SKM-1 (cell line): Measurements from ENCODE around the gene AGFG2.
A peak's percentile ranks its signal among the peaks of the same experiment; 100 is the strongest.

ENCODE experiments used
- DNase-seq: peaks from one replicate; lab custom pipeline; 2025; ENCODE audit not compliant: unreplicated experiment; lab: John Stamatoyannopoulos, UW

The AGFG2 gene

DNA sequence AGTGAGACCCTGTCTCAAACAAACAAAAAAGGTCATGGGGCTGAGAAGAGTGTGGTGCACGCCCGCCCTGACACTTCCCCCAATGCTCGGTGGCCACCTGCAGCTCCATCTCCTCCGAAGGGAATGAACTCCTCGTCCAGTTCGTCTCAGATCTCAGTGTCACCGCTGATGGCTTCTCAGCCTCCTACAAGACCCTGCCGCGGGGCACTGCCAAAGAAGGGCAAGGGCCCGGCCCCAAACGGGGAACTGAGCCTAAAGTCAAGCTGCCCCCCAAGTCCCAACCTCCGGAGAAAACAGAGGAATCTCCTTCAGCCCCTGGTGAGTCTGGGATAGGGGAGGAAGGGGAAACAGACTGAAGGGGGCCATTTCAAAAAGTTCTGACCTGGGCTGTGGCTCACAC lies 67.3 kb downstream of the AGFG2 start:
- no peak for DNase-seq

DNA sequence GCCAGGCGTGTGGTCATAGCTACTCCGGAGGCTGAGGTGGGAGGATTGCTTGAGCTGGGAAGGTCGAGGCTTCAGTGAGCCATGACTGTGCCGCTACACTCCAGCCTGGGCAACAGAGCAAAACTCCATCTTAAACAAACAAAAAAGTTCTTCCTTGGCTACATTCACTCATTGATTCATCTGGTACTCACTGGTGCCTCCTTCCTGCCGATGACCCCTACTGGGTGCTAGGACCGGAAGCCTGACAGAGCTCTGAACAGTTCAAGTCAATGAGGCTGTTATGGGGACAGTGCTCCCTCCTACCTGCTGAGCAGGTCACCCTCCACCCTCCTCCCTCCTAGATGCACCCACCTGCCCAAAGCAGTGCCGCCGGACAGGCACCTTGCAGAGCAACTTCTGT lies 68.1 kb downstream of the AGFG2 start:
- no peak for DNase-seq

DNA sequence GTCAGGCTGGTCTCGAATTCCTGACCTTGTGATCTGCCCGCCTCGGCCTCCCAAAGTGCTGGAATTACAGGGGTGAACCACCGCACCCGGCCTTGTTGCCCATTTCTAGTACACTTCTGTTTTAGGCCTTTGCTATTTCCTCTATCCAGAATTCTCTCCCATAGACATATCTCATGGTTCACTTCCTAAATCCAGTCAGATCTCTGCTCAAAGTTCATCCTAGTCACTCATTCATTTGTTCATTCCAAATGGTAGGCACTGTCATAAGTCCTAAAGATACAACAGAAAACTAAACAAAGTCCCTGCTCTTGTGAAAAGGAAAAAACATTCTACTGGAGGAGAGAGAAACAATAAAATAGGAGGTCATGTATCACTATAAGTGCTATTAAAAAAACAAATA lies 71.0 kb downstream of the AGFG2 start:
- no peak for DNase-seq

DNA sequence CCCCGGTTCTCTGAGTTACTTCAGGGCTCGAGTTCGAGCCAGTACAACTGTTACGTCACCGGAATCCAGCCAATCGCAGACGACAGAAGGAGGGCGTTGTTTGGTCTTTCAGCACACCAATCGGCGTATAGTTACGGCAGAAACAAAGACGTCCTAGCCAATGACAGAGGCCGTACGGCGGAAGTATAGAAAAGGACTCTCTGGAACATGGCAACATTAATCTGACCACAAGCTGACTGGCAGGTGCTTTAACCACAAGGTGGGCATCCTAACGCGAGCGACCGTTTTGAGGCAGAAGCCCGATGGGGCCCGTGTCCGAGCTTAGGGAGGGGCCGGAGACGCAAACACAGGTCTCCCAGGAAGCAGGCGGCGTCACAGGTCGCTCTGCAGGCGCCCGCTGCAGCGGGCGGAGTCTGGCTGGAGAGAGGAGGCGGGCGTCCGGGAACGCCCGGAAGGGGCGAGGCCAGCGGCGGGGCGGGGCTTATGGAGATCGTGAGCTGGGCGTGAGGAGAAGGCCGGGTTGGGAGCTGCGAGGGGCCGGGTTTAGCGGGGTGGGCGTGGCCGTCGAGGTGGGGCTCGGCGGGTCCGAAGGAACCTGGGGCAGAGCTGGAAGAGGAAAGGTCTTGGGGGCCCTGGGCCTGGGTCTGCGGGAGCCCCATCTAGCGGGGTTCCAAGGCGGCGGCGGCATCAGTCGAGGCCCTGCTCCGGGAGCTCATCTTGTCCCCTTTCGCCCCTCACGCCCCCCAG lies 73.2 kb downstream of the AGFG2 start, which contains the start of gene MOSPD3:
TSS of gene MOSPD3 (plus strand) at position 558 of the 747 bp plus-strand sequence. CDS start 252 bp downstream, outside the sequence.
- DNase-seq = peak; percentile 97

DNA sequence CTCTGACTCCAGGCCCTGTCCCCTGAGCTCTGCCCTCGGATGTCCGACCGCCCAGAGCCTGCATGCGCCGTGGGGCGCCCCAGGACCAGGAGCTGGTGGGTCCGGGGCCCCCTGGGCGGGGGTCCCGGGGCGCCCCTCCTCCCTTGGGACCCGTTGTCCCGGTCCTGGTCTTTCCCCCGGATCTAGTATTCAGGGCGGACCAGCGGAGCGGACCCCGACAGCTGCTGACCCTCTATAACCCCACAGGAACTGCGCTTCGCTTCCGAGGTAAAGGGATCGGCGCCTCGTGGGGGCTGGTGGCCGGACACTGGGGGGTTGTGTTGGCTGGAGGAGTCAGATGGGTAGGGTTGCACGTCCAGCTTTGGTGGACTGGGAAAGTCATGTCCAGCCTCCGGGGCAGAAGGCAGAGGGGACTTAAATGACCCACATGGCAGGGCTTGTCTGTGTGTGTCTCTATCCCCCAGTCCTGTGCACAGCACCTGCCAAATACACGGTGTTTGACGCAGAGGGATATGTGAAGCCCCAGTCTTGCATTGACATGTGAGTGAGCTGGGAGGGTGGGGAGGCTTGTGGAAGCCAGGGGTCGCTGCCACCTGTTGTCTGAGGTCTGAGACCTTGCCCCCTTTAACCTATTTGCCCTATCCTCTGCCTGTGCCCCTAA lies 73.9 kb downstream of the AGFG2 start:
- no peak for DNase-seq

DNA sequence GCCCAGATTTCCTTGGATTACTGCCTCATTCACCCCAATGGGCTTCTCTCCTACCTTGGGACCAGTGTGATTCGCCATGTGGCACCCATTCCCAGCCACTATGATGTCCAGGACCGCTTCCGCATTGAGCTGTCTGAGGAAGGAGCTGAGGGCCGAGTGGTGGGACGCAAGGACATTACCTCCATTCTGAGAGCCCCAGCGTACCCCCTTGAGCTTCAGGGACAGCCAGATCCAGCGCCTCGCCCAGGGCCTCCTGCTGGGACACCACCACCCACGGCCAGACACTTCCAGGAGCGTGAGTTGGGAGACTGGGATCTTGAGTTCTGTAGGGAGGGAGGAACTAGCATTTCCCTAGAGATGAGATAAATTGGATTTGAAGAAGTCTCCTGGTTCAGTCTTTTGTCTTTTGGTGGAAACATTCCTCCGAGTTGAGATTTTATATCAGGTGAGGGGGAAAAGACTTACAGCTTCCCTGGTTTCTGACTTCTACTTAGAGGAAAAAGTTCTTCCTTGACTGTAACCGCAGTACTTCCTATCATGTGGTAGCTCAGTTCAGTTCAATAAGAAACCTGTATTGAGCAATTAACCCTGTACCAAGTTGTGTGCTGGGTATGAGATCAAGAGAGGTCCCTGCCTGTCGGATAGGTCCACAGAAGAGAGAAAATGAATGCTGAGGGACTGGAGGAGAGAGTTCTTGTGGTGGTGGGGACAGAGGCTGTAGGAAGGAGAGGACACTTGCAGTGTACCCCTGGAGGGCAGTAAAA lies 74.6 kb downstream of the AGFG2 start:
- peak; percentile 61 for DNase-seq

DNA sequence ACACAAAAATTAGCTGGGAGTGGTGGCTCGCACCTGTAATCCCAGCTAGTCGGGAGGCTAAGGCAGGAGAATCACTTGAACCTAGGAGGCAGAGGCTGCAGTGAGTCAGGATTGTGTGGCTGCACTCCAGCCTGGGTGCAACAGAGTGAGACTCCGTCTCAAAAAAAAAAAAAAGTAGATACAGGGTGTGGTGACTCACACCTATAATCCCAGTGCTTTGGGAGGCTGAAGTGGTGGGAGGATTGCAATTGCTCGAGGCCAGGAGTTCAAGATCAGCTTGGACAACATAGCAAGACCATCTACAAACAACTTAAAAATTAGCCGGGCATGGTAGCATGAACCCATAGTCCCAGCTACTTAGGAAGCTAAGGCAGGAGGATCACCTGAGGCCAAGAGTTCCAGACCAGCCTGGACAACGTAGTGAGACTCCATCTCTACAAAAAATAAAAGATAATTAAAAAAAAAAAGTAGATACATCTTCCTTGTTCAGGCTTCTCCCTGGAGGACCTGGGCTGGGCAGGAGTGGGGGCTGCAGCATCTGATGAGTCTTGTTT lies 75.4 kb downstream of the AGFG2 start:
- no peak for DNase-seq
